Activated CD4-positive, alpha-beta T cell treated with anti-CD3 and anti-CD28 coated beads, Interleukin-2, amount 10 ng/mL, durations not matched to agents 7 days and 5 days (primary cell): ENCODE data around the gene FKBP11. TPM values are rescaled to one million over a fixed set of nuclear protein-coding genes. Genes with fewer than 3 reads are reported as not detected.
"Not testable (repeated sequence)": the region's sequence is repeated elsewhere in the genome, so short reads cannot be mapped to it uniquely, and the experiment has no call there.

Experiments used
- CTCF ChIA-PET: fragments of 350-600 bp; sonication (Branson Sonifier 250); formaldehyde crosslinking; loops from one replicate; lab custom pipeline; 2021; ENCODE audit warnings: antibody characterized with exemption; lab: Charles Lee
- POLR2A ChIA-PET: fragments of 350-600 bp; sonication (Branson Sonifier 250); formaldehyde crosslinking; loops from one replicate; lab custom pipeline; 2021; ENCODE audit warnings: antibody characterized with exemption; lab: Charles Lee
- DNase-seq: peaks from one replicate; pipeline ENCODE4 v3.0.0-alpha.2; 2020
- H3K27ac Mint-ChIP-seq: one replicate; pipeline ENCODE4 v1.8.0; 2021; ENCODE audit warnings: mild to moderate bottlenecking, moderate library complexity, mixed read lengths
- H3K27me3 Mint-ChIP-seq: one replicate; pipeline ENCODE4 v1.8.0; 2021; ENCODE audit warnings: mixed read lengths
- H3K36me3 Mint-ChIP-seq: one replicate; pipeline ENCODE4 v1.8.0; 2021; ENCODE audit warnings: low read depth, mixed read lengths
- H3K4me1 Mint-ChIP-seq: one replicate; pipeline ENCODE4 v1.8.0; 2021; ENCODE audit warnings: mixed read lengths
- H3K4me3 Mint-ChIP-seq: one replicate; pipeline ENCODE4 v1.8.0; 2021; ENCODE audit warnings: mild to moderate bottlenecking, moderate library complexity, mixed read lengths
- H3K9me3 Mint-ChIP-seq: one replicate; pipeline ENCODE4 v1.8.0; 2021; ENCODE audit warnings: mixed read lengths
- total RNA-seq, 2 experiments: library from RNA; stranded (reverse); gene quantifications; one replicate each; pipeline ENCODE4 v1.2.3, GENCODE V29; 2021

The FKBP11 gene
- total RNA-seq, 2 experiments from 2014 or later, result 44.2 to 45.6 TPM

DNA sequence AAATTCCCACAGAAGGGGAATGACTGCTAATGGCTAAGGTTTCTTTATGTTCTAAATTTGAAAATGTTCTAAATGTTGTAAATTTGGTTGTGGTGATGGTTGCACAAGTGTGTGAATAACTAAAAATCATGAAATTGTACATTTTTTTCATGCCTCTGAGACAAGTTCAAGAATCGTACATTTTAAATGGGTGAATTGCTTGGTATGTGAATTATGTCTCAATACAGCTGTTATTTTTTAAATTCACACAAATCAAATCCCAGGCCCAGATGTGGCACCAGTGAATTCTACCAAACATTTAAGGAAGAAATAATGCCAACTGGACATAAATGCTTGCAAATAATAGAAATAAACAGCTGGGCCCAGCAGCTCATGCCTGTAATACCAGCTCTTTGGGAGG is 31.0 kb downstream of the FKBP11 start:
- ChIA-PET POLR2A (no interaction called here), CTCF (interaction anchor here (0.6 to 1.3 kb wide), 4 partner anchors 25 to 94 kb away, joined by 3 read pairs; no protein-coding TSS in a partner anchor)
- H3K36me3 Mint-ChIP-seq, result no peaks in the 10 kb centered on the region
- H3K4me1 Mint-ChIP-seq, result peaks cover 9% of the 10 kb centered on the region
- H3K9me3 Mint-ChIP-seq, result no peaks in the 10 kb centered on the region
- no peak for DNase-seq
- peaks cover 25% of the 10 kb centered on the region for H3K27me3 Mint-ChIP-seq
- H3K27ac Mint-ChIP-seq, result no peak overlapping the region
- no peak overlapping the region for H3K4me3 Mint-ChIP-seq

DNA sequence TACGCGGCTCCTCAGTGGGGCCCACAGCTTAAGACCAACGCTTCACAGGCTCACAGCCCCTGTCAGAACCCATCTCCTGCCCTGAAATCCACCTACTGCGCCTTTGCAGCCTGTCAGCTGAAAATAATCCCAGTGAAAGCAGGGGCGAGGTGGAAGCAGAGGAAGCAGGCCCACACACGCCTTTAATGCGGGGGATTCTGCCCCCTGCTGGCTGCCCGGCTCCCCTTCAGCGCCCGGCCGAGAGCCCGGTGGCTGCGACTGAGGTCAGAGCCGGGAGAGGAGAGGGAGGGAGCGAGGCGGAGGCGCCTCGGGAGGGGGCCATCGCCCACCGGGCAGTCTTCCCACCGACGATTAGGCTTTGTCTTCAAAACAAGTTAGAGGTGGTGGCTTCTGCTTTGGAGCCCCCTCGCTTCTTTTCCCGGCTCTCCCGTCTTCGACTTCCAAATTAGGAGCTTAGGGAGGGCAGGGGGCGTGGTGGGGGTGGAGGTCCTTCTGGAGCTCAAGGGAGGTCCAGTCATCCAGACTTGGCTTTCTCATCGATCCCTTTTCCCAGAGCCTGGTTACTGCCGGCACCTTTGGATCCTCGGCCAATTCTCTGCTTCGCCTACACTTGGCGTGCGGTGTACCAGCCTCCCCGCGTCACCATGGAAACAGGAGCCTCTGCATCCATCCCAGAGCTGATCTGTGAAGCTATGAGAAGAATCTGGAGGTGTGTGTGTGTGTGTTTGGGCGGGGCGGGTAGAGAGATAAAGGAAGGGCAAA is 34.5 kb downstream of the FKBP11 start:
- no peak overlapping the region for H3K27ac Mint-ChIP-seq
- peak; percentile 72 for DNase-seq
- POLR2A ChIA-PET, result no interaction called here
- H3K4me3 Mint-ChIP-seq, result no peak overlapping the region
- no peaks in the 10 kb centered on the region for H3K36me3 Mint-ChIP-seq
- no peaks in the 10 kb centered on the region for H3K9me3 Mint-ChIP-seq
- peaks cover 9% of the 10 kb centered on the region for H3K4me1 Mint-ChIP-seq
- CTCF ChIA-PET, result interaction anchor here (0.6 to 5.1 kb wide), 20 partner anchors 11 to 138 kb away, joined by 3 to 53 read pairs (median 4); partner anchors contain the start of genes DDX23, RND1 and WNT1
- peaks cover 20% of the 10 kb centered on the region for H3K27me3 Mint-ChIP-seq

DNA sequence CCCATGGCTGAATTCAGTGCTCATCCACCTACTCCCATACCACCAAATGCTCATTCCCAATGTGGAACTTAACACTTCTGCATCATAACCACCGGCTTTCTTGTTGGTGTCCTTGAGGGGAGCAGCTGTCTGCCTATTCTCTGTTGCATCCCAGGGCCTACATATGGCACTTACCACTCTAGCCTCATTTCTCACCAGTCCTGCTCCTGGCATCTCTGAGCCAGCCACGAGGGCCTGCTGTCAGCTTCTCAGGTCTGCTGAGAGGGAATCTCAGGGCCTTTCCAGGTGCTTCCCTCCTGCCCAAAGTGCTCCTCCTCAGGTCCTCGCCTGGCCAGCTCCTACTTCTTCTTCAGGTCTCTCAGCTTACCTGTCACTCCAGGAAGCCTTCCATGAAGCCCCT is 35.6 kb downstream of the FKBP11 start:
- Mint-ChIP-seq H3K4me1 (peaks cover 9% of the 10 kb centered on the region), H3K27me3 (peaks cover 22% of the 10 kb centered on the region), H3K4me3 (no peak overlapping the region), H3K36me3 (no peaks in the 10 kb centered on the region), H3K9me3 (no peaks in the 10 kb centered on the region), H3K27ac (no peak overlapping the region)
- POLR2A ChIA-PET, result no interaction called here
- DNase-seq, result no peak
- CTCF ChIA-PET, result interaction anchor here (0.5 to 5.1 kb wide), 14 partner anchors 10 to 137 kb away, joined by 3 to 53 read pairs (median 4); partner anchors contain the start of genes DDX23, FKBP11 and WNT1

DNA sequence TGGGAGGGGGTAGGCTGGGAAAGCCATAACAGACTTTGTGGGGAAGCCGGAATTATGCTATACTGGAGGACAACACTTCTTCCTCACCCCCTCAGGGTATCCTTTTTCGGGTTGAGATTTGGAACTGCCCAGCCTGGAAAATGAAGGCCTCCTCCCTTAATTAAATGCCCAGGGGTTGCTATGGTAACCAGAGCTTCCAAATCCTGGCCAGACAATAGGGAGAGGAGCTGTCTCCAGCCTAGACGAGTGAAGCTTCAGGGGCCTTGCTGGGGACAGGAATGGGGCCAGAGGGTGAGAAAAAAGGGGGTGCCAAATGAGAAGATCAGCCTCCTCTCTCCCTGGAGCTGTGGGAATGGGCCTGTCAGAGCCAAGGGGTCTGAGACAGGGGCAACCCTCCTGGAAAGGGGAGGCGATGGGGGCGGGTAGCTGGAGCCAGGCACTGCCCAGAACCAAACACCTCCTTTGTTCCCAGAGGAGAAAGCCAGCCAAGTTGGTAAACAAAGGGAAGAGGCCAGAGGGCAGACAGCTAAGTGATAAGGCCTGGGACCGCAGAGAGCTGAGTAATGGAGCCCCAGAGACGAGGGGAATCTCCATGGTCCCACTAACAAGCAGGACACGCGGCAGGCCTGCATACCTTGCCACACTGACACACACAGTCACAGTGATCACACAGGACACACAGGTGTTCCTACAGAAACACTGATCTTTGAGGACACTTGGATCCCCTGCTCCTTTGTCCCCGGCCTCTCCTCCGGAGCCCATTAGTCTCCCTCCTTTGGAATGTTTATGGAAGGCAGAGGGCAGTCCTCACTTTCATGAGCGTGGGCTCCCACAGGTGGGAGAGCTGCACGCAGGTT is 41.8 kb downstream of the FKBP11 start:
- no peak for DNase-seq
- Mint-ChIP-seq H3K9me3 (no peaks in the 10 kb centered on the region), H3K27me3 (peaks cover 37% of the 10 kb centered on the region), H3K4me3 (no peak overlapping the region), H3K4me1 (peaks cover 8% of the 10 kb centered on the region), H3K27ac (no peak overlapping the region), H3K36me3 (no peaks in the 10 kb centered on the region)
- POLR2A ChIA-PET, result no interaction called here
- CTCF ChIA-PET, result interaction anchor here (1.0 to 1.8 kb wide), 2 partner anchors 13 to 96 kb away, joined by 3 to 5 read pairs; no protein-coding TSS in a partner anchor

- Mint-ChIP-seq H3K36me3 (no peaks in the 10 kb centered on the region), H3K27ac (no peak overlapping the region), H3K27me3 (peaks cover 37% of the 10 kb centered on the region), H3K4me3 (no peak overlapping the region), H3K4me1 (peaks cover 8% of the 10 kb centered on the region), H3K9me3 (no peaks in the 10 kb centered on the region)
- POLR2A ChIA-PET, result no interaction called here
- CTCF ChIA-PET, result interaction anchor here (1.0 to 1.8 kb wide), 2 partner anchors 13 to 97 kb away, joined by 3 to 5 read pairs; no protein-coding TSS in a partner anchor
- no peak for DNase-seq
Observed at GRCh38 chr12:48882972-48883304, 42.4 kb downstream of the FKBP11 start.

GRCh38 chr12:48882315-48882687 is 43.0 kb downstream of the FKBP11 start:
- H3K27me3 Mint-ChIP-seq, result peaks cover 37% of the 10 kb centered on the region
- no peaks in the 10 kb centered on the region for H3K36me3 Mint-ChIP-seq
- ChIA-PET POLR2A (no interaction called here), CTCF (interaction anchor here (0.5 to 1.9 kb wide), 4 partner anchors 12 to 31 kb away, joined by 3 to 12 read pairs (median 4); partner anchors contain the start of gene DDX23)
- no peak for DNase-seq
- H3K27ac Mint-ChIP-seq, result no peak overlapping the region
- no peak overlapping the region for H3K4me3 Mint-ChIP-seq
- peaks cover 8% of the 10 kb centered on the region for H3K4me1 Mint-ChIP-seq
- H3K9me3 Mint-ChIP-seq, result no peaks in the 10 kb centered on the region

- H3K4me1 Mint-ChIP-seq, result peaks cover 8% of the 10 kb centered on the region
- CTCF ChIA-PET, result interaction anchor here (0.5 to 3.7 kb wide), 4 partner anchors 9 to 30 kb away, joined by 3 to 14 read pairs (median 8); partner anchors contain the start of gene DDX23
Observed at GRCh38 chr12:48881686-48882314, 43.5 kb downstream of the FKBP11 start.

GRCh38 chr12:48880647-48881046 is 44.6 kb downstream of the FKBP11 start:
- no peak for DNase-seq
- H3K27me3 Mint-ChIP-seq, result peaks cover 35% of the 10 kb centered on the region
- no peak overlapping the region for H3K27ac Mint-ChIP-seq
- ChIA-PET POLR2A (no interaction called here), CTCF (interaction anchor here (1.1 to 3.7 kb wide), 3 partner anchors 10 to 28 kb away, joined by 3 to 14 read pairs (median 12); partner anchors contain the start of gene DDX23)
- peaks cover 8% of the 10 kb centered on the region for H3K4me1 Mint-ChIP-seq
- no peak overlapping the region for H3K4me3 Mint-ChIP-seq
- no peaks in the 10 kb centered on the region for H3K36me3 Mint-ChIP-seq
- no peaks in the 10 kb centered on the region for H3K9me3 Mint-ChIP-seq

More at GRCh38 chr12:48881686-48882314, 43.5 kb downstream of the FKBP11 start:
- DNase-seq, result no peak
- Mint-ChIP-seq H3K27ac (no peak overlapping the region), H3K36me3 (no peaks in the 10 kb centered on the region), H3K27me3 (peaks cover 37% of the 10 kb centered on the region), H3K4me3 (no peak overlapping the region), H3K9me3 (no peaks in the 10 kb centered on the region)
- POLR2A ChIA-PET, result no interaction called here

- POLR2A ChIA-PET, result no interaction called here
- H3K4me3 Mint-ChIP-seq, result no peak overlapping the region
- no peaks in the 10 kb centered on the region for H3K36me3 Mint-ChIP-seq
Observed at GRCh38 chr12:48878548-48878947, 46.7 kb downstream of the FKBP11 start.

GRCh38 chr12:48875944-48876515 is 49.3 kb downstream of the FKBP11 start:
- no peak for DNase-seq
- H3K4me1 Mint-ChIP-seq, result no peaks in the 10 kb centered on the region
- ChIA-PET POLR2A (no interaction called here), CTCF (interaction anchor here (1.0 to 1.6 kb wide), 3 partner anchors 14 to 61 kb away, joined by 4 to 6 read pairs (median 5); no protein-coding TSS in a partner anchor)
- H3K4me3 Mint-ChIP-seq, result no peak overlapping the region
- H3K27me3 Mint-ChIP-seq, result peaks cover 18% of the 10 kb centered on the region
- H3K9me3 Mint-ChIP-seq, result no peaks in the 10 kb centered on the region
- no peak overlapping the region for H3K27ac Mint-ChIP-seq
- no peaks in the 10 kb centered on the region for H3K36me3 Mint-ChIP-seq

More at GRCh38 chr12:48878548-48878947, 46.7 kb downstream of the FKBP11 start:
- Mint-ChIP-seq H3K4me1 (peaks cover 8% of the 10 kb centered on the region), H3K27me3 (peaks cover 29% of the 10 kb centered on the region), H3K27ac (no peak overlapping the region), H3K9me3 (no peaks in the 10 kb centered on the region)
- DNase-seq, result no peak
- CTCF ChIA-PET, result interaction anchor here (1.0 to 3.7 kb wide), 3 partner anchors 12 to 25 kb away, joined by 3 to 14 read pairs (median 3); no protein-coding TSS in a partner anchor

DNA sequence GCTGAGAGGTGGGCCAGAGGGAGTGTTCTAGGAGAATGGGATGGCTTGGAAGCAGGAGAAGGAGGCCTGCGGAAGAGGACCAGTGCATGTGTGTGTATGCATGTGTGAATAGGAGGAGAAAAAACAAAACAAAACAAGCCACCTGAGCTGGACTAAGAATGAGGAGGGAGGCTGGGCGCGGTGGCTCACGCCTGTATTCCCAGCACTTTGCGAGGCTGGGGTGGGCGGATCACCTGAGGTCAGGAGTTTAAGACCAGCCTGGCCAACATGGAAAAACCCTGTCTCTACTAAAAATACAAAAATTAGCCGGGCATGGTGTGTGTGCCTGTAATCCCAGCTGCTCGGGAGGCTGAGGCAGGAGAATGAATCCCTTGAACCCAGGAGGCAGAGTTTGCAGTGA is 51.8 kb downstream of the FKBP11 start:
- DNase-seq, H3K27me3 Mint-ChIP-seq, H3K27ac Mint-ChIP-seq, H3K4me1 Mint-ChIP-seq, H3K4me3 Mint-ChIP-seq, POLR2A ChIA-PET, H3K9me3 Mint-ChIP-seq, H3K36me3 Mint-ChIP-seq: not testable (repeated sequence)
- CTCF ChIA-PET, result interaction anchor here (1.7 kb wide), 2 partner anchors 16 to 20 kb away, joined by 6 to 7 read pairs; no protein-coding TSS in a partner anchor

DNA sequence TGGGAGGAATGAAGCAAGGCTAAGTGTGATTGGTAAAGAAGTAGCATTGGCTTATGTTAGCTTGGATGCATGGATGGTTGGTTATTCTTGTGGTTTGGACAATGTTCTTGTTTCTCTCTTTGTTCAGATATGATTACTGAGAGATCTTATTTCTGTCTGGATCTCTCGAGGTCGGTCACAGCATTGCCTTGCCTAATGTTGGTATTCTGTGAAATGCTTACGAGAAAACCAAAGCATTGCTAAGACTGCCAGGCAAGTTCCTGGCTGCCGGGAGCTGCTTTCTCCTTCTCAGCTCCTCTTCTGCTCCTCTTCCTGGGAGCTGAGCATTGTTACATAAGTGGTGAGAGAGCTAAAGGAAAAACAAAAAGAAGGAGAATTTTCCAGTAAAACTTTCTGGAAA is 52.2 kb downstream of the FKBP11 start:
- ChIA-PET POLR2A (no interaction called here), CTCF (interaction anchor here (1.7 kb wide), 2 partner anchors 17 to 20 kb away, joined by 6 to 7 read pairs; no protein-coding TSS in a partner anchor)
- H3K9me3 Mint-ChIP-seq, result no peaks in the 10 kb centered on the region
- H3K27ac Mint-ChIP-seq, result no peak overlapping the region
- H3K4me3 Mint-ChIP-seq, result no peak overlapping the region
- no peak for DNase-seq
- H3K4me1 Mint-ChIP-seq, result no peaks in the 10 kb centered on the region
- peaks cover 6% of the 10 kb centered on the region for H3K27me3 Mint-ChIP-seq
- no peaks in the 10 kb centered on the region for H3K36me3 Mint-ChIP-seq
